ENCODE data around the gene DNASE2B.

The DNASE2B gene

GRCh38 chr1:84398175-84399155, at the start of gene DNASE2B:
DNASE2B (plus strand) TSS chr1:84398484; CDS start chr1:84398565, 81 bp downstream.
- DNase-seq (ENCODE audit: low read depth in 2 of 2): no peak

DNA sequence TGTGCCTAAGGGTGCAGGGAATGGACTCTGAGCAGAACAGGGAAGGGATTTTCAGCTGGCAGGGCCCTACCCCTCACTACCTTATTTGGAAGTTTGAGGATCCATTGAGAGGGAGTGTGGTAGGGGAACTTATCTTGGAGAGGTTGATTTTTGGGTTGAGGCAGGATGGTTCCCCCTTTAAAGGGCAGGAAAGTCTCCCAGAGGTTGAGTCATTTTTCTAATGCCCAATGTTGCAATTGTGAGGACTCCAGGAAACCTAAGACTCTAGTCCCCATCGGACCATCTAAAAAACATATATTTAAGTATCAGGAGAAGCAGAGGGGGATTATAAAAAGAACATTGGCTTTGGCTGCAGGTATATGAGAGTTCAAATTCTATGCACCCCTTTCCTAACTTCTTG, 49.5 kb upstream of the DNASE2B start:
- no peak for DNase-seq (ENCODE audit: low read depth in 2 of 2)

GRCh38 chr1:84350104-84350503, 48.2 kb upstream of the DNASE2B start:
- no peak for DNase-seq (ENCODE audit: low read depth in 2 of 2)

DNA sequence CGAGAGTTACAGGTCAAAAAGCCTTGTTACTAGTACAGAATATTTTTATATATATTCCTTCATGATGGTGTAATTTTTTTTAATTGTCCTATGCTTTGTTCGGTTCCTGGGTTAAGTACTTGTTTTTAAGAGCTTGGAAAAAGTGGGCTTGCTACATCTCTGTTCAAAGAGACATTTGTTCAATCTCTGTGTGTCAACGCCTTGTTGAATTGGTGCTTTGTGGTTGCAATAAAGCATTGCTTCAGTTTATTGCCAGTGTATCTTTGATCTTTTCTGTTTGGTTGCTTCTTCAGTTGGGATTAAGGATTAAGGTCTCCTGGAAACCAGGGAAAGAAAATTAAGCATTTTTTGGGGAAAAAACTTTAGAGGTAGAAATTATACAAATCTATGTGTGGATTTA, 47.7 kb upstream of the DNASE2B start:
- no peak for DNase-seq (ENCODE audit: low read depth in 2 of 2)

DNA sequence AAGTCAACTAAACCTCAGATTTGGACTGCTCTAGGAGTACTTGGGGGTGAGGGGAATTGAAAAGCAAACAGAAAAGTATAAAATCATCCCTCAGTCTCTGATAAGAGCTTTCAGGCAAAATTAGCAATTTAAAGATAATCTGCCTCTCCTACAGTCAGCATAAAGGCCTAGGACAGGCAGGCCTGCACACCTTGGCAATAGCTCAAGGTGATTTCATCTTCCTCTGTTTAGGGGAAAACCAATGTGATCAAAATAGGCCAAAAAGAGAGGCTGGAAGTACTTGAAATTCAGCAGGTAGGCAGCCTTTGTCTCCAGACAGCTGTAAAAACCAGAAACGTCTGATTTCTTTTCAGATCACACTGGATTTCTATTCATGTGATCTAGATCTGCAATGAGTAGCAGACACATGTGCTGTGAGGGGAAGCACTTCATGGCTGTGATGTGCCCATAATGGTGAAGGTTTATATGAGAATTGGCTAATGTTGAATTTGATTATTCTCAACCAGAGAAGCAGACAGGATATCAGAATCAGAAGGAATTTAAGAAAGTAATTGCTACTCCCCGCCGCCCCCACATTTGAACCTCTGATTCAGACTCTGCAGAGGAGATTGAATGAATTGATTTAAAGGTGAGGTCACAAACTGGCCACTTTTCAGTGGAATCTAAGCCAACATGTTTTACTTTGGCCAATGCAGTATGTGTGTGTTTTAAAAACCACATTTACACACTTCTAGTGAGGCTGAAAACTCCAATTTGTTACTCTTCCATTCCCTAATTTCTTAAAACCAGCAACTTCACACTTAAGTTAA, 45.8 kb upstream of the DNASE2B start:
- DNase-seq (ENCODE audit: low read depth in 2 of 2): no peak

DNA sequence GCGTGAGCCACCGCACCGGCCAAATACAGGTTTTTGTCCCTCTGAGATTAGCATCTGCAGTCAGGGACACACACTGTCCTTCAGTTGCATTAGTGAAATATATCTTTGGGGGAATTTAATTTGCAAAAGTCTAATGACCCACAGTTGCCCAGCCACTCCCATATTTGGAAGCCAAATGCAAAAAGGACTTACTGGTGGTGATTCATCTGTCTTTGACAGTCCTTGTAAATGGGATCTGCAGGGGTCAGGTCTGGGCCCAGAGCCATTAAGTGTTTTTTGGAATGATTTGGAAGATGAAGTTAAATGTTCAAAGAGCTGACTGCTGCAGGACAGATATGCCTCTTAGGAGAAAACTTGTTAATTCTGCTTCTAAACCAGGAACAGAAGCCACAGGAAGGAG, 44.6 kb upstream of the DNASE2B start:
- no peak for DNase-seq (ENCODE audit: low read depth in 2 of 2)

DNA sequence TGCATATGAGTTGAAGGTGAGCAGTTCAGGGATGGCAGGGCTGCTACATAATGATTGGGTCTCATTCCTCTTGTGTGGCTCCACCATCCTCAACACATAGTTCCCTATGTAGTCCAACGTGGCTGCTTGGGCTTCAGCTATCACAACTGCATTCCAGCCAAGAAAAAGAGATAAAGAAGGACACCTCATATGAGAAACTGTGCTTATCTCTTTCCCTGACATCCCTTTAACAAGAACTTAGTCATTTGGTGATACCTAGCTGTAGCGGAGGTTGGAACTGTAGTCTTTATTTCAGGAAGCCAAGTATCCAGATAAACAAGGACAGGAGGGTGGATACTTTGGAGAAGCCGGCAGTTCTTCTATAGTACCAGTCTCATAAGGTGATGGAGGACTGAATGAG, 42.7 kb upstream of the DNASE2B start:
- no peak for DNase-seq (ENCODE audit: low read depth in 2 of 2)

GRCh38 chr1:84356881-84357280, 41.4 kb upstream of the DNASE2B start:
- DNase-seq (ENCODE audit: low read depth in 2 of 2): no peak

DNA sequence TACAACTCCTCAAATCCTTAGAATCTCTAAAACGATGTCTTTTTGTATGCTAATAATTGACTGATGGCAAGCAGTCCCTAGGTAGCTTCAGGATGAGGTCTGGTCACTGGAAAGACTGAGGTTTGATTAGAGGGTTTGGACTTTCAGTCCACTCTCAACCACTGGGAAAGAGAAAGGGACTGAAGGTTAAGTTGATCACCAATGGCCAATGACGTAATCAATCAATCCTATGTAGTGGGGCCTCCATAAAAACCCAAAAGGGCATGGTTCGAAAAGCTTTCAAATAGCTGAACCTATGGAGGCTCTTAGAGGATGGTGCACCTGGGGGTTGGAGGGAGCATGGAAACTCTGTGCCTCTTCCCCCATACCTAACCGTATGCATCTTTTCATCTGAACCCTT, 39.6 kb upstream of the DNASE2B start:
- no peak for DNase-seq (ENCODE audit: low read depth in 2 of 2)

DNA sequence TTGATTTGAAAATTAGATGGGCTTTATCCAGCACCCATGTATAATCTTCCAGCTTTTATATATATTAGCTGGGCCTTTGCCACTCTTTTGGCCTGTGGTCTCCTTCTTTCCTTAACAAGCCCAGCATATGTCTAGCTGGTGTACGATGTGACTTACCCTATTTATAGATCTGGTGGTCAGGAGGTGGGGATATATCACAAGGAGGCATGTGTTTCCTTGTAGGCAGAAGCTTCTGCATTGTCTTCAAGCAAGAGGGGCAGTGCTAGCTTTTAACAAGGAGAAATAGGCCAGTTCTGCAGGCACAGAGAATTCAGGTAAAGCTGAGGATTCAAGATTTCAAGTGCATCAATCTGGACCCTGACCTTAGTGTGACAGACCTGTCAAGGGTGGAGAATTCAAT, 38.0 kb upstream of the DNASE2B start:
- DNase-seq (ENCODE audit: low read depth in 2 of 2): no peak

DNA sequence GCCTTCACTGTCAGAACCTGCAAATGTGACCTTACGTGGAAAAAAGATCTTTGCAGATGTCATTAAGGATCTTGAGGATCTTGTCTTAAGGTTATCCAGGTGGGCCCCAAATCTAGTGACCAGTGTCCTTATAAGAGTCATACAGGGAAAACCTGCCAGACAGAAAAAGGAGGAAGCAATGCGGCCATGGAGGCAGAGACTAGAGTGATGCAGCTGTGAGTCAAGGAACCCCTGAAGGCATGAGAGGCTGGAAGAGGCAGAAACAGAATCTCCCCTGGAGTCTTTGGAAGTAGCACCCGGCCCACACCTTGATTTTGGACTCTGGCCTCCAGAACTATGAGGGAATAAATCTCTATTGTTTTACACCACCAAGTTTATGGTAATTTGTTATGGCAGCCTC, 36.5 kb upstream of the DNASE2B start:
- no peak for DNase-seq (ENCODE audit: low read depth in 2 of 2)

GRCh38 chr1:84363019-84363418, 35.3 kb upstream of the DNASE2B start:
- DNase-seq (ENCODE audit: low read depth in 2 of 2): no peak

DNA sequence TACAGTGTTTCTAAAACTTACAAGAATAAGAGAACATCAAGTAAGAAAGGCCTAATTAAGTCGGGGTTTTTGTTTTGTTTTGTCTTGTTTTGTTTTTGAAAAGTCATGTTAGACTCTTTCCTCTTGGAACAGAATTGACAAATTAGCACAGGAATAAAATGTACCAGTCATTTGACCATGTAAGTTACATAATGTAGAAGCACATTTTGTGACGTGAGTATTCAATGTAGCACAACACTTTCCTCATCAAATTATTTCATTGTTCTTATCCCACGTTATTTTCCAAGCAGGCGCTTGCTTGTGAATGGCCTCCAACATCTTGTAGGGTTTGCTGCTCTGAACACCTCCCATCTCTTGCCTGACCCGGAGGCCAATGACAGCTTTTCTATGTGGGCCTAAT, 34.7 kb upstream of the DNASE2B start:
- DNase-seq (ENCODE audit: low read depth in 2 of 2): no peak

DNA sequence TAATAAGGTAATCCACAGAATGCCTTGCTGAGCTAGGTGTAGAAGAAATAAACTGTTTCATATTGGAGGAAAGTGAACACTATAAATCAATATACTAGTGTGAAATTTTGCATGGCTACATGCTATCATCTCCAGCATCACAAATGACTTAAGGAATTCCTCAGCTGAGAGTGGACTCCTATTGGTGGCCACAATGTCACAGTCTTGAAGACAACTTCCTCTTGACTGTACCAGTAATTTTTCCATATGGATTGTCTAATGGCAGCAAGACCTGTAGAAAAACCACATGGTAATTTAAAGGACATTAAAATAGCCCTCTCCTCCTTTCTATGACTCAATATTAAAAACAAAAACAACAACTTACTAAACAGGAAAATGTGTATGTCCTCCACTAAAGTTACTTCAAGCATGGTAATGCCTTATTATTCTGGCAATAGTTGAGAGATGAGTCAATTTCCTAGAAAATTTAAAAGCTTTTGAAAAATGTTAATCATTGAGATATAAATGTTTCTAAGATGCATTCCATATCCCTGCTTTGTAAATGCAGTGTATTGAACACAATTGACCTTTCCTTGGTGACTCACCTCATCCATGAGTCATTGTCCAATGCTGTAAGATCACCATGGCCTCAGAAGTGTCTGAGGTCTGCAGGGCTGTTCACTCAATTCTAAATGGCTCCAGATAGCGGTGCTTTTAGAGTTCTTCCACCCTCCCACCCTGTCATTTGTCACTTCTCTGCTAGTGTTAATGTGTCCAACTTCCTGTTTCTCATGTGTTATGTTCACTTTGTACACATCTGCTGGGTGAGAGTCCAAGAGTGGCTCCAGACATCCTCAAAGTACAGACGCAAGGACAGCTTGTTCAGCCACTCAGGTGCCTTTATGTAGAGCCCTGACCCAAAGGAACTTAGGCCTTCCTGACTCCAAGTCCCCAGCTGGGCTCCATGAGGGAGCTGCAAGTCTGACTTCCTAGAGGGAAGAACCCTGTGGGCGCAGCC, 32.8 kb upstream of the DNASE2B start:
- DNase-seq (ENCODE audit: low read depth in 2 of 2): peak in 1 of 2 donors; percentile 22

DNA sequence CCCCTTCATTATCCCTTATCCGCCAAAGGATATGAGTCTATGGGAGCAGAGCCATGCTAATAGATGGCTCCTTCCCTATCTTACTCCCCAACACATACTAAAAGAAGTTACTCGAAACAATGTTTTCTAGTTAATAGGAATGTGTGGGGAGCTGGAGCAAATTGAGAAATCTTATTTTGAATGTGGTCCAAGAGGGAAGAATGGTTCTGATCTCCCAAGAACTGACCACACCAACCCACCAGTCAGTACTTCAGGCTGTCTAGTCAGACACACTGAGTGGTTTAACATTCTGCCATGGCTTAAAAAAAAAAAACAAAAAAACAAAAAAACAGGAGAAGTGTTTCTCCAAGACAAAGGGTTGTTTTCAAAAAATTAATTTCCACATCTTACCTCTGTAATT, 31.5 kb upstream of the DNASE2B start:
- no peak for DNase-seq (ENCODE audit: low read depth in 2 of 2)

GRCh38 chr1:84367219-84367618, 31.1 kb upstream of the DNASE2B start:
- no peak for DNase-seq (ENCODE audit: low read depth in 2 of 2)

DNA sequence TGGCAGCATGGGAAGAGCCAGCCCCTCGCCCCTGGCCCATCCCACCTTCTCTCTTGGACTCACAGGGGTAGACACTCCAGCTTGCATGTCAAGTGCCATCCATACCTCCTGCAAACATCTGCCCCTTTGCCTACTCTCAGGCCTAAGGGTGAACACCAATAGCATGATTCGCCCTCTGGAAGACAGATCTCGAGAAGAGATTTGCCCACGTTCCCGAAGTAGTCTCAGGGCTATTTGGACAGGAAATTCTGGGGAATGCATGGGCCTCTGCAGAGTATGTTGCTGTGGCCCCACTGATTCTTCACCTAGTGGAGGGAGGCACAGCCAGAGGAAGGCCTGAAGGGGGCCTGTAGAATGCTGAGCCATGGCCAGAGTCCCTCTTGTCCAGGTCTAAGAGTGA, 29.8 kb upstream of the DNASE2B start:
- no peak for DNase-seq (ENCODE audit: low read depth in 2 of 2)

DNA sequence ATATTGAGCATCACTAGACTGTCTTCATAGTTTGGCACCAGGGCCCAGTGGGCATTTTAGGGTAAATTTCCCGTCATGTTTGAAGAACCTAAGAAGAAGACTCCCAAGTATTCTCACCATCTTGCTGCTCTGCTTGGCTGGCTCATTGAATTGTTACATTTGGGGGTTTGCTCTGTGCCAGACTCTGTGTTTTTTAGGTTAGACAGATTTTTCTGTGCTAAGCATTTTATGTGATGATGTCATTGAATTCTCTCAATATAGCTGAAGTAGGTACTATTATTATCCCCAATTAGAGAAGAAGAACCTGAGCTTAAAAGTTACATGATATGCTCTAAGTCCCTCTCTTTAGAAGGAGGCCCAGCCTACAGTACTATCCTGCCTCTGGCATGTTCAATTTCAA, 28.0 kb upstream of the DNASE2B start:
- no peak for DNase-seq (ENCODE audit: low read depth in 2 of 2)

- no peak for DNase-seq (ENCODE audit: low read depth in 2 of 2)
These were observed 27.4 kb upstream of the DNASE2B start for GRCh38 chr1:84370831-84371394.

- no peak for DNase-seq (ENCODE audit: low read depth in 2 of 2)
These were observed 24.7 kb upstream of the DNASE2B start for GRCh38 chr1:84373436-84374141.
